Fibroblast of skin of right biceps (primary cell): ENCODE measurements around the gene SCG5.
A peak's percentile ranks its signal among the peaks of the same experiment; 100 is the strongest.

Experiments
- DNase-seq: peaks from one replicate; pipeline ENCODE4 v3.0.0-alpha.2; 2013

SCG5 gene

DNA sequence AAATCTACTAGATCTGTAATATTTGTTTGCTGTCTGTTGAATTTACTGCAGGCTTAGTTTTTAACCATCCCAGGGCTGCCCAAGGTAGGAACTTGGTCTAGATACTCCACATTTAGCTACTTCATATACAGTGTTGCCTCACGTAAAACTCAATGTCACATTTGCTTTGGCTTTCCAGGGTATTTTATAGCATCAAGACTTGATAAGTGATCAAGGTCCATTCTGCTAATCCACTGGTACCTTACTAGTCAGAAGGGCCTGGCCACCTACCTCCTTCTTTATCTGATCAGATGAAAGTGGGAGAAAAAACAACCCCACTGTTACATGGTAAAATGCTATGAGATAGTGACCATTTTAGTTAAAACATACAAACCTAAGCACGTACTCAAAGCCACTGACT, 50.8 kb downstream of the SCG5 start:
- no peak for DNase-seq

DNA sequence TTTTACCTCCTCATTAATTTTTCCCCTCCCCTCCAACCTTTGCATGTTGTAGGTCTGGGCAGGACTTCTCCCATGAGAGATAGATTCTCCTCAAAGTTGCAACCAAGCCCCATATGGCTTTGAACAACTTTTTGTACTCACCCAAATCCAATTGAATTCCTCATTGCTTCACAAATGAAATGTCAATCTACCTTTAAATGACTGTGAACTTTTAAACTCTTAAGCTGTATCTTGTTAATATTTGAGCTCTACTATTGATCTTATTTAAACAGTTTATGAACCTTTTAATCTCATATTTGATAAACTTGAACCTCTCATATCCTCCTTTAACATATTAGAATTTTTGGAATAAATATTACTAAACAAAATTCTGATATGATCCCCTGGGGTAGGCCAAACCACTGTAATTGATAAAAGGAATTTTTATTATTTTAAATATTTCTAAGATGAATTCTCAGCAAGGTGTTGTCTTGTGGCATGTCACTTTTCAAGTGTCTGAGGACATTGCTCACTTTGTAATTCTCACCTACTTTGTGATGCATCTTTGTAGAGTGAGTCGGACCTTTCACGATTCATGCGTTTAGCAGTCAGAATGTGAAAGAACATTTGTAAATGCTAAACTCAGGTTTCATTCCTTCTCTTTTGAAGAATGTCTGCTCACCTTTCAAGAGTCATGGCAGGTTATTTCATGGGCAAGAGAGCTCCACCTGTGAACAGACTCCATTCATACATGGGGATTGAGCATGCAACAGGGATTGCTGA, 52.9 kb downstream of the SCG5 start:
- DNase-seq = no peak

DNA sequence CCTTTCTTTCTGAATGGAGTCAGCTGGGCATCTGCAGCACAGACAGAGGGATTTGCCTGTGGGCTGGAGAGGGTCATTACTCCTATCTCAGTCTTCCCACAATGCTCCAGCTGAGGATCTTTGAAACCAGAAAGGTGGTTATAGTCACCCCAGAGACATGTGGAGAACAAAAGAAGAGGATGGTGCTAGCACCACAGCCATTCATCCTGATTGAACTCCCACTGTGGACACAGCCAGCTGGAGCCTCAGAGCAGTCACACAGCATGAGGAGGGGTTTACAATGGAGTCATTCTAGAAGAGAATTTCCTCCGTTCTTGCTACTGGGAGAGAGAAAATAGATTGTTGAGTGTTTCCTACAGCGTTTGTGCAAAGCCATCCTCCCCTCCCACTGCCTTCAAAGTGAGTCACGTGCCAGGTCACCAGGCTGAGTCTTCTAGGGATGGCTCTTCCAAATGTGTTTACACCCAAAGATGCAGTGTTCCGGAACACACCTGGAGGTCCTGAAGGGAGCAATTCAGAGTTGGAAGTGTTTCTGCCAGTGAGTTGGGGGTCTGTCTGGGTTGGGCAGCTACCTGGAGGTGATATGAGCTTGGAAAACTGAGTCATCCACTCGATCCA, 57.4 kb downstream of the SCG5 start:
- peak; percentile 32 for DNase-seq

DNA sequence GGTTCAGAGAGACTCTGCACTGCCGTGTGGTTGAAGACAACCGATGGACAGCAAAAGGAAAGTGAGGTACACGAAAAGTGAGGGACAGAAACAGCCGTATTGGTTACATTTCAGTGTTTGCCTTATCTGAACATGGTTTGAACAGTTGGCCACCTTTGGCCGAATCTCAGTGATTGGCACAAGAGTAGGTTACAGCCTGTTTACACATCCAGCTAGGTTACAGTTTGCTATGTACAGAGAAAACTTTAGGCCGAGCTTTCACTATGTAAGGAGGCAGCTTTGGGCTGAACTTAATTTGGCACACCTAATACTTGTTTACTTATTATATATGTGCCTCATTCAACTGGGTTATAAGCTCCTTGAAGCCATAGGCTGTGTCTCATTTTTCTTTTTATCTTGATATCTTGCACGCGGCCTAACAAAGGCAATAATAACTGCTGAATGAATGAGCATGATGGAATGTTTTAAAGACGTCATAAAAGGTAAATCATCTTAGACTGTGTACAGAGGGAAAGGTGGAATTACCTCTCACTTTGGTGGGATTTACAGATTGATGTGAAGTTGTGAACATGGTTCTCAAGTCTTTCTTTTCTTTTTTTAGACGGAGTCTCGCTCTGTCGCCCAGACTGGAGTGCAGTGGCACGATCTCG, 59.1 kb downstream of the SCG5 start:
- DNase-seq = no peak

DNA sequence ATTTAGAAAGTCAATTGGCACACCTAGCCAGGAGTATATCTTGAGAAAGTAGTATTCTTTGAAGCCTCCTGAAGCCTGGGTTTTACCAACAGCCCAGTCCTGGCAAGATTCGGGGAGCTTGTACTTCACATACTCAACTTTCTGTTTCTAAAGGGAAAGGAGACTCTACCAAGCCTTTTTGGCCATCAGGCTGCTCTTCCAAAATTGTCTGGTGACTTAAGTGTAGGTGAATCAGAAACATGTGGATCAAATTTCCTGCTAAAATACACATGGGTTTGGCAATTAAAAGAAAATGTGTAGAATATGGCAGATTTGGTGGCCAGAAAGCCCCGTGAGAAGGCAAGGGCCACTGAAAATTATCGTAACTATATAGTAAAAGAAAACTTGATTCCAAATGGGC, 60.4 kb downstream of the SCG5 start:
- peak; percentile 52 for DNase-seq

DNA sequence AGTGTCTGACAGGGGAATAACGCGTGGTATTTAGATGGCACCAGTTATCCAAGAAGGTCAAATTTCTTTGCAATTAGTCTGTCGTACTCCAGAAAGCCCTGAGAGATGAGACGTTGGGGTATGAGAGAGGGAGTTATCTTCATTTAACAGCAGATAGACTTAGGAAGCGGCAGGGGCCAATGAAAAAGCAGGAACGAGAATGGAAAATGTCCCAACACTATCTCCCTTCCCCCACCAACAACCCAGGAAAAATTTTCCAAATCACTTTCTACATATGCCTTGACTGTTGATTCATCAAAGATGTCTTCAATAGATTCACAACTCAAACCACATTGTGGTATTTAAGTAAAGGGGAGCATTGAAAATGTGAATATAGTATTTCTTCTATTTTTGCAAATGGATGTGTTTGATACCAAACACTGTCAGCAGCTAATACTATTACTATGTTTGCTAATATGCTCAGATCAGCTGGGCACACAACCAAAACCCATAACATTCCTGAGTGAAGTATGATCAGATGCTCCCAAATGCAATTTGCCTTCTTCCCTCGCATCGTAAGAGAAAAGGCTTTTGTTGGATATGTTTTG, 63.0 kb downstream of the SCG5 start:
- peak; percentile 96 for DNase-seq

DNA sequence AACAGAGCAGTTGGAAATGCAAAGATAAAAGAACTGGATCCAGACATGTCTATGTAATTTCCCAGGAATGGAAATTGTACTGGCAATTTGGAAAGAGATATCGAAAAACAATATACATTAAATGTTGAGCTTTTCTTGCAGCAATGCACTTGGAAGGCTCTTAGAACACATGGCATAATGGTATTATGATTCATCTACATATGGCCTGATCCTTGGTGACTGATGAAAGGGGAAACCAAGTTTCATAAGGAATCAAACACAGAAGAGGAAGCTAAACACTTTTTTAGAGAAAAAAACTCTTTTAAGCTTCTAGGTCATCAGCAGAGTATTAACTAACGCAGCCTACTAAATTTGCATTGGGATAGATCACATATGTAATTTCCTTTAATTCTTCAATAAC, 63.9 kb downstream of the SCG5 start:
- DNase-seq = peak; percentile 85

DNA sequence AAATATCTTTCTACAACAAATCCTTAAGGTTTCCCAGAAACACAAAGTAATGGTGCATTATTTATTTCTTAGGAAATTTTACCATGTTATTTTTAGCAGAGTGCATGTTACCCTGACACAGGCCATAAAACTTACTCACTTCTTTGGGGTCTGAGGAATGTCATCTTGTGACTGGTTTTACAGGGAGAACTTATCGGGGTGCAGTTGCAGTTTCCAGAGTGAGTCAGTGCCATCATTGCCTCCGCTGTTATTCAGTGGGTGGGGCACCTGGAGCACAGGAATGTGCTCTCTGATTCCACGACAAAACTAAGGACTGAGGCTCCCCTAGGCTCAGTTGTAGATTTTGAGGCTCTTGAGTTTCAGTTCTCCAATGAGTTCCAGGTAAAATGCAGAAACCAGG, 65.2 kb downstream of the SCG5 start:
- peak; percentile 91 for DNase-seq

DNA sequence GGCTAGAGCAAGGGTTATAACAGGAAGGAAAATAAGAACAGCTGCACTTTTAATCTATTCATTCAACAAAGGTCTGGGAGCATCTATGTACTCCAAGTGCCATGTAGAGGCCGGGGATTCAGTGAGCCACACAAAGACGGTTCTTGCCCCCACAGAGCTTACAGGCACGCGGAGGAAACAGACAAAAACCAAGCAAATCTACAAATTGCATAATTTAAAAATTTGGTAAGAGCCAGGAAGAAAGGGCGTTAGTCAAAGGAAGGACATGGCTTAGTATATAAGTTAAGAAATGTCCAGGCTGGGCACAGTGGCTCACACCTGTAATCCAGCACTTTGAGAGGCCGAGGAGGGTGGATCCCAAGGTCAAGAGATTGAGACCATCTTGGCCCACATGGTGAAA, 65.9 kb downstream of the SCG5 start:
- DNase-seq = no peak

DNA sequence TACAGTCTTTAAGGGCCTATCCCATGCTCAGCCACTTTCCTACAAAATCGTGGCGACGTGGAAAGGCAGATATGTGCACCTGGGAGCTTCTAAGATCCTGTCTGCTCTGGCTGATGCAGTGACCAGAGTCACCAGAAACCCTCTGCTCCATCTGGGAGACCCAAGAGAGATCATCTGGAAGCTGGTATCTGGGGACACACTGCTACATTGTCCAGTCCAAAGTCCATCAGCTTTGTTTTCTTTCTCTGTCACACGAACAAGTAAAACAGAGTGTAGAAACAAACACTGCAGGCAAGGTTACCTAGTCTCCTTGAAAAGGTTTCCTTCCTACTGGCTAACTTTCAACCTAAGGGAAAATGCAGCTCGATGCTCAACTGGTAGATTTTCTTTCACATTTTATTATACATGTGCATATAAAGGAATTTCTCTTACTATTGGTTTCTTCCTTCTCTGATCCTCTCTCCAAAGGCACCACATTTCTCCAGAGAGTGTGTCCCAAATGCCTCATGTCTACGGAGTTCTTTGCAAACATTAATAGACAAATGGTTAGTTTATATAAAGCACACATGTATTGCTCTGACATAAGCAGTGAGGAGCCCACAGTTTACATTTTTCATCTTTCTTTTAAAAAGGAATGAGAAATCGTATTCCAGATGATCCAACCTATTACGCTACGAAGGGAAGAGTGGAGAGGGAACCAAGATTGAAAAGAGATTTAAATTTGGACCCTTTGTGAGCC, 68.0 kb downstream of the SCG5 start:
- DNase-seq = no peak

DNA sequence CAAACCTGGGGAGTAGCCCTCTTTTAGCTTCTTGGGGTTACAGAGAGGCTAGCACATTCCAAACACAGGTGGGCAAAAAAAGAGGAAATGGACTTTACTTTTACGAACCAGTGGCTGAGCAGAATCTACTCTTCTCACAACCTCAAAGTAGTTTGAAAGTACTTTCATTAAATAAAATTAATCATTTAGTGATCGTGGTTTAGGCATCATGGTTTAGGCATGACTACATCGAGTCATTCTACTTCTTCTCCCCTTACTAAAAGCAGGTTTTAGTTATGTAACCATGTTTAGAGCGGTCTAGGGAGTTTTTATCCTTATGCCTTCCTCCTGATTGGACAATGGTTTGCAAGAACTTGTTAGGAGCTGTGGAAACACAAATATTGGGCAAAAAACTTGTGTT, 73.8 kb downstream of the SCG5 start:
- DNase-seq = peak; percentile 76

DNA sequence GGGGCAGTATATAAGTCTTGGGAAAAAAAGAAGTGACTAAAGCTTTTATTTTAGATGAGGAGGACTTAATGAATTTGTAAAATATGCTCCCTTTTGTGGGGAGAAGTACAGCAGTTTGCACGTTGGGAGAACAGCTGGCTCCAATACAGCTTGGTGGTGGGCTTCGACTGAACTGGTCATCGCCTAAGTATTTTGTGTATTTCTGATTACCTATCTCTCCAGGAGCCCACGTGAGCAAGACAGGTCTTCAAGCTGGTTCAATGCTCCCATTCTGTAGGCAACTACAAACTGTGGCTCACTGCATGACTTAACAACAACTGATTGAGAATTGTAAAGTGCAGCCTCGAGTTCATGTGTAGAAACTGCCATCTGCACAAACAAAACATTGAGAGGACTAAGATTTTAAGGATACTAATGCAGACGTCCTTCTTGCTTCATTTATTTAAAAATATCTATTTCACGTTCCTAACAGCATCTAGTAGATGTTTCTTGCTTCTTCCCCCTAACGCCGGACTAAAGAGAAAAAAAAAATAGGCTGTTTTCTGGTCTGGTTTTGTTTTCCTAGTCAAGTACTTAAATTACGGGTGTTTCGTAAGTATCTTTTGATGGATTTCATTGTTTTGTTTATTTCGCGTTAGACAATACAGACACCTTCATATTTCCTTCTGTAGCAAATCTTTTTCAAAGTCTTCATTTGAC, 74.9 kb downstream of the SCG5 start:
- no peak for DNase-seq

DNA sequence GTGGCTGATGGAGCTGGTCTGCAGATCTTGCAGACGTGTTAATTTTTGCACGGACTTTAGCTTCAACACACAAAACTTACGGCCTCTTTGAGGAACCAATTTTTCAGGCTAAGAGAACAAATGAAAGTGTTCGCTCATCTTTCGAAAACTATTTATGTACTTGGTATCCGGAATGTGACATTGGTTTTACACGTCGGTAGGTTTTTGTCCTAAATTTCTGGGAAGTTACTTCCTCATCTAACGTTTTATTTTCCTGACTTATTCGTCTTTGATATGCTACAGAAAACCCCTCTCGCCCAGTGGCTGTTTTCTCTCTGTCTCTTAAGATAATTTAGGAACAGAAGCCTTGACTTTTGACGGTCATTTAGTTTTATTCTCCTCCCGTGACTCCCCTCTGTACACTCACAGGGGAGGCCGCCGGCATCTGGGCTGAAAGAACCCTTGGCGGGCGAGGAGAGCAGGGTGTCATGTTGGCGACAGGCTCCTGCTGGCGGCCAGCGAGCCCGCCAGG, 75.5 kb downstream of the SCG5 start:
- DNase-seq = no peak

DNA sequence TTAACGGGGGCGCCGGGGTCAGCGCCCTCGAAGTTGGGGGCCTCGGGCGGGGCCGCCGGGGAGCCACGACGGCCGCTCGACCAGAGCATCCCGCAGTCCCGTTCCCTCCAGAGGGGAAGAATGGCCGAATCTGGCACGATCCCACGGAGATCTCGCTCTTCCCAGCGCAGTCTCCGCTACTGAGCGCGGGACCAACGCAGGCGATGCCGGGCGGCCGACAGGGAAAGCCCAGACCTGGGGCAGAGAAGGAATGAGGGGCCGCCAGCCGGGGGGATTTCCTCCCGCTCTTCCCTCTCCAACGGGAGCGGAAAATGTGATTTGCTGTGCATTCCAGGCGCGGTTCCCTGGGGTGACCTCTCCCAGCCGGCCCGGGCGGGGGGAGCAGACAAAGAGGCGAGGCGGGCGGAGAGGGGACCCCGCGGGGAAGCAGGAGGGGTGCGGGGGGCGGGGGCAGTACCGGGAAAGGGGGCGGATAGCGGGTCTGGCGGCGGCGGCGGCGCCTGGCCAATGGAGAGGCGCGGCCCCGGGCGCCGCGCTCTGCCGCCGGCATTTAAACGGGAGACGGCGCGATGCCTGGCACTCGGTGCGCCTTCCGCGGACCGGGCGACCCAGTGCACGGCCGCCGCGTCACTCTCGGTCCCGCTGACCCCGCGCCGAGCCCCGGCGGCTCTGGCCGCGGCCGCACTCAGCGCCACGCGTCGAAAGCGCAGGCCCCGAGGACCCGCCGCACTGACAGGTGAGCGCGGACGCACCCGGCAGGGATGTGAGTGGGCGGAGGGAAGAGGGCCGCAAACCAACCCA, 76.1 kb downstream of the SCG5 start, which contains the start of gene GREM1:
Gene GREM1, plus strand, starts transcription at position 579 of the 801 bp plus-strand sequence. CDS start 12,687 bp downstream, outside the sequence.
- peak; percentile 93 for DNase-seq

DNA sequence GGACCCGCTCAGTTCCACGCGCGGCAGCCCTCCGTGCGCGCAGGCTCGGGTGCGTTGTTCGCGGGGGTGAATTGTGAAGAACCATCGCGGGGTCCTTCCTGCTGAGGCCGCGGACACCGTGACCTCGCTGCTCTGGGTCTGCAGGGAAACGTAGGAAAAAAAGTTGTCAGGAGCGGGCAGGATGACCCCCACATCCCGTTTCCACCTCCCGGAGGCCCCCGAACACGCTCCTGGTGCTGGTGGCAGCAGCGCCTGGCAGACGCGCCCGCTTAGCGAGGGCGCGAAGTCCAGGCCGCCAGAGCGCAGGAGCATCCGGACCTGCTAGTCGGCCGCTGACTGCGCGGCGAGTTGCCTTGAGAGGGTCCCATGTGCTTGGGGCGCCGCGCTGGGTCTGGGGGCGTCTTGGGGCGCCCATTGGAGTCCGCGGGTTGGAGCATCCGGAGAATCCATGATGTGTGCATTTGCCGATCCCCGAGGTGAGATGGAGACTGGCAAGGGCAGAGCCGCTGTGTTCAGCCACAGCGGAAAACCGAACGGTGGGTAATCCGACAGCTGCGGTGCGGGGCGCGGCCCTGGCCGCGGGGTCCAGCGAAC, 76.8 kb downstream of the SCG5 start:
- DNase-seq = no peak

DNA sequence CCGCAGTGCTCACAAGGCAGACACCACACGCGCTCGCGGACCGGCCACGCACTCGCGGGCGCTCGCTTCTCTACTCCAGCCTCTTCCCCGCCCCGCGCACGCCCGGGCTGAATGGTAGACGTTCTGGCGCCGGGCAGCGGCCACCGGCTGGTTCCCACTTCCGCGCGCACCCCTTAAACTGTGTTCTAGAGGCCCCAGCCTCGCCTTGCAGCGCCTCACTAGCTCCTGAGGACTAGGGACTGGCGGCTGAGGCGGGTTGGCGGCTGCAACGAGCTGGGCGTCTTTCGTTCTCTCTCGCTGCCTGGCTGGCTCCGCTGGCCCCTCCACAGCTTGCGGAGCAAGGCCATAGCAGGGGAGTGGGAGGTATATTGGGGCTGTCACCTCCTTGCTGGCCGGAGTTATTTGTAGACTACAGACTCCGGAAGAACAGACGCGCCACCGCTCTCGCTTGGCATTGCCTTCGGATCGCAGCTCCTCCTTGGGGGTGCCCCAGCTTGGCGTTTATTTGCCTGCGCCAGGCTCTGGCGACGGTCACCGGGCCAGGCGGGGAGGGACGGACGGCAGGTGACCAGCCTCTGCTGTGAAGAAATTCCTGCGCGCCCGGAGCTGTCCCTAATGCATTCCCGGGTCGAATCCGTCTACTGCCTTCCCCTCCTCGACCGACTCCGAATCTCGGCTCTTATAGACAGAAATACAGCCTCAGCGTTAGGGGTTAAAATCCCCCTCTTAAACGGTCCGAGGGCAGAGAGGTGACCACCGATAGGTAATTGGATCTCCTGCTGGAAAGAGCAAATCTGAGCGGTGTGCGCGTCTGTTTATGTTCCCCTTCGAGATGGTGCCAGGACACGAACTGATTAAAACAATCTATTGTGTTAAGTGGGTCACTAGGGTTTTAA, 77.6 kb downstream of the SCG5 start:
- no peak for DNase-seq

DNA sequence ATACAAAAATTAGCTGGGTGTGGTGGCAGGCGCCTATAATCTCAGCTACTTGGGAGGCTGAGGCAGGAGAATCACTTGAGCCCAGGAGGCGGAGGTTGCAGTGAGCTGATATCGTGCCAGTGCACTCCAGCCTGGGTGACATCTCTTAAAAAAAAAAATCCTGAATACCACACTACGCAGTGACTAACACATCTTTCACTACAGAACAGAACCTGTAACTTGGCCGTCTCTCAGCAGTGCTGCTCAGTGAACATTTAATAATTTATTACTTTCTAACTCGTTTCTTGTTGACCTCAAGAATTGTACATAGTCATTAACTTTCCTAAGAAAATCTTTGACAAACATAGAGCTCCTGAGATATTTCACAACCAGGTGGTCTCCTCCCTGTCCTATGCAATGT, 80.1 kb downstream of the SCG5 start:
- peak; percentile 67 for DNase-seq

DNA sequence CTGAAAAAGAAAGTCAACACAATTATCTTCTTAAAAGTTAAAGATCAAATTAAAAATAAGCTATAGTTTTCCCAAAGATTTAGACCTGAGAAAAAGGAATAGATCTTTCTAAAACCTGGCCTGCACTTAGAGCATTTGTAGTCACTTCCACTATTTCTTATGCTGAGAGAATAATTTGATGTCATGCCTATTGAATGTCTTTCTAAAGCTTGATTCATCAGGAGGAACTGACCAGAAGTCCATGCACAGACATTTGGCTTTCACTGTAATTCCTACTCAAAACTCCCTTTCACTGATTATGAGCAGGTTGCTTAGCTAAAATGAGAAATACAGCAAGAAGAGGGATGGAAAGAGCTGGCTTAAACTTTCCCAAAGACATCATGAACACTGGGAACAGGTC, 80.6 kb downstream of the SCG5 start:
- DNase-seq = peak; percentile 54

DNA sequence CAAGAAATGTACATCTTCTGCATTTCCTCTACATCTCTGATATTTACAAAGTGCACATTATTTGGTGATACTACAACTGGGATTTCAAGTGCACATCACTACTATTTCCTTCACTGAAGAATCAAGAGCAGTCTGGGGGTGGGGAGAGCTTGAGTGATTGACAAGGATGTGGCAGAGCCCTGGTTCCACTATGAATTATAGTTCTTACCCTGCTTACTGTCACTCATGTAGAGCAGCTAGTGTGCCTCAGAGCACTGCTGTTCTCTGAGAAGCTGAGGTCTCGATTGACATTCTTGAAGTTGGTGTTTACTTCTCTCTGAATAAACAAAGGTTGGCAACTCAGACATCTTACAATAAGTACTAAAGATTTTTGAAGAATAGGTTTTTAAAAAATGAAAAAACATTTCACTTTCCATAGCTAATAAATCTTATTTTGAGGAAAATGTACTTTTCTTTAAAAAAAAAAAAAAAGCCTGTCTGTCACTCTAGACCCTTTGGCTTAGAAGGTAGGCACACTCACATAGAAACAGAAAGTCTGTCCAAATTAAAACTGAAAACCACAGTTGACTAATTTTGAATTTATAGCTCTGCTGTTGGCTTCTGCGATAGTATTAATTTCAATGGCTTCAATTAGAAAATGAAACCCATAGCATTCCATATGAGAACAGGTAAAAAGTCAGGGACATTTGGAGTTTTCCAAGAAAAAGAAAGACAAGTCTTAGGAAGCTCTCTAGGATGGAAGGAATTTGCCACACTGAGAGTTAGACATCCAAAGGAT, 81.8 kb downstream of the SCG5 start:
- peak; percentile 28 for DNase-seq
